H9 (cell line): ENCODE results near the gene ATP1A4. TPM values are rescaled to one million over a fixed set of nuclear protein-coding genes. Genes with fewer than 3 reads are reported as not detected.

Experiments
- DNase-seq: peaks from one replicate; pipeline ENCODE4 v3.0.0-alpha.2; 2017
- H2AFZ ChIP-seq: one replicate; pipeline ENCODE4 v1.6.1; 2013; ENCODE audit warnings: mild to moderate bottlenecking, low read length, control low read depth, moderate library complexity
- H2AK5ac ChIP-seq: 2 replicates; pipeline ENCODE4 v1.6.1; 2013; ENCODE audit warnings: low read length, control low read depth, mixed read lengths; ENCODE audit not compliant: insufficient read length
- H2BK120ac ChIP-seq: one replicate; pipeline ENCODE4 v1.6.1; 2013; ENCODE audit warnings: low read depth, mild to moderate bottlenecking, low read length, control low read depth, inconsistent platforms; ENCODE audit not compliant: poor library complexity, severe bottlenecking
- H2BK12ac ChIP-seq: 2 replicates; pipeline ENCODE4 v1.6.1; 2013; ENCODE audit warnings: low read length, control low read depth, mixed read lengths, low read depth; ENCODE audit not compliant: insufficient read length
- H2BK15ac ChIP-seq: 2 replicates; pipeline ENCODE4 v1.6.1; 2013; ENCODE audit warnings: low read depth, low read length, control low read depth
- H2BK20ac ChIP-seq: one replicate; pipeline ENCODE4 v1.6.1; 2013; ENCODE audit warnings: low read depth, mild to moderate bottlenecking, low read length, control low read depth, inconsistent platforms; ENCODE audit not compliant: poor library complexity, severe bottlenecking
- H2BK5ac ChIP-seq: 2 replicates; pipeline ENCODE4 v1.6.1; 2013; ENCODE audit warnings: low read length, control low read depth, mixed read lengths; ENCODE audit not compliant: insufficient read length
- H3K14ac ChIP-seq: 2 replicates; pipeline ENCODE4 v1.6.1; 2013; ENCODE audit warnings: low read length, control low read depth; ENCODE audit not compliant: insufficient read depth
- H3K18ac ChIP-seq: 2 replicates; pipeline ENCODE4 v1.6.1; 2013; ENCODE audit warnings: low read depth, mild to moderate bottlenecking, mixed read lengths, low read length, control low read depth; ENCODE audit not compliant: insufficient read length
- H3K23ac ChIP-seq: 2 replicates; pipeline ENCODE4 v1.6.1; 2013; ENCODE audit warnings: low read length, control low read depth, mixed read lengths, low read depth; ENCODE audit not compliant: insufficient read length
- H3K23me2 ChIP-seq: 2 replicates; pipeline ENCODE4 v1.6.1; 2013; ENCODE audit warnings: low read depth, mild to moderate bottlenecking, mixed read lengths, low read length, control low read depth; ENCODE audit not compliant: insufficient read length, poor library complexity, severe bottlenecking
- H3K27ac ChIP-seq: 2 replicates; pipeline ENCODE4 v1.5.1; 2013; ENCODE audit warnings: low read length, control low read depth, mixed read lengths, low read depth; ENCODE audit not compliant: insufficient read length
- H3K27me3 ChIP-seq: 2 replicates; pipeline ENCODE4 v1.6.1; 2013; ENCODE audit warnings: low read length, control low read depth, inconsistent platforms; ENCODE audit not compliant: insufficient read depth
- H3K4ac ChIP-seq: 2 replicates; pipeline ENCODE4 v1.6.1; 2013; ENCODE audit warnings: low read depth, mild to moderate bottlenecking, control low read depth, inconsistent platforms, low read length, moderate library complexity
- H3K4me1 ChIP-seq: 2 replicates; pipeline ENCODE4 v1.6.1; 2013; ENCODE audit warnings: low read length, control low read depth, inconsistent platforms; ENCODE audit not compliant: insufficient read depth
- H3K4me2 ChIP-seq: 2 replicates; pipeline ENCODE4 v1.6.1; 2013; ENCODE audit warnings: low read length, control low read depth, mixed read lengths; ENCODE audit not compliant: insufficient read length, insufficient read depth
- H3K56ac ChIP-seq: 2 replicates; pipeline ENCODE4 v1.6.1; 2013; ENCODE audit warnings: low read depth, mild to moderate bottlenecking, mixed read lengths, low read length, control low read depth; ENCODE audit not compliant: insufficient read length
- H3K79me1 ChIP-seq: 2 replicates; pipeline ENCODE4 v1.6.1; 2013; ENCODE audit warnings: low read depth, mild to moderate bottlenecking, moderate library complexity, low read length, control low read depth, inconsistent platforms; ENCODE audit not compliant: insufficient read depth, poor library complexity, severe bottlenecking
- H3K79me2 ChIP-seq: 2 replicates; pipeline ENCODE4 v1.6.1; 2013; ENCODE audit warnings: low read length, control low read depth, inconsistent platforms; ENCODE audit not compliant: insufficient read depth
- H3K9ac ChIP-seq: 2 replicates; pipeline ENCODE4 v1.6.1; 2013; ENCODE audit warnings: low read length, control low read depth, mixed read lengths; ENCODE audit not compliant: insufficient read length; ENCODE audit errors: extremely low read depth
- H3K9me3 ChIP-seq: one replicate; pipeline ENCODE4 v1.6.1; 2013; ENCODE audit warnings: low read depth, low read length, inconsistent platforms; ENCODE audit not compliant: control insufficient read depth
- H3T11ph ChIP-seq: one replicate; pipeline ENCODE4 v1.6.1; 2013; ENCODE audit warnings: mild to moderate bottlenecking, low read length, control low read depth, inconsistent platforms
- H4K20me1 ChIP-seq: one replicate; pipeline ENCODE4 v1.6.1; 2013; ENCODE audit not compliant: control insufficient read depth, insufficient read length, insufficient read depth
- H4K5ac ChIP-seq: 2 replicates; pipeline ENCODE4 v1.6.1; 2013; ENCODE audit warnings: low read depth, mild to moderate bottlenecking, mixed read lengths, low read length, control low read depth; ENCODE audit not compliant: insufficient read length
- H4K8ac ChIP-seq: replicated peaks from 2 replicates; pipeline ENCODE4 v1.6.1; 2013; ENCODE audit warnings: low read length, control low read depth, mixed read lengths, low read depth; ENCODE audit not compliant: insufficient read length
- H4K91ac ChIP-seq: 2 replicates; pipeline ENCODE4 v1.6.1; 2013; ENCODE audit warnings: low read depth, mild to moderate bottlenecking, moderate library complexity, mixed read lengths, low read length, control low read depth; ENCODE audit not compliant: insufficient read length
- H3K27ac Mint-ChIP-seq, 3 experiments: 2 replicates in 2 of 3; 3 replicates in 1 of 3; pipeline ENCODE4 v1.8.0; 2020 to 2021; ENCODE audit warnings: mixed read lengths in 3 of 3, mild to moderate bottlenecking in 1 of 3, moderate library complexity in 1 of 3
- H3K27me3 Mint-ChIP-seq: 2 replicates; pipeline ENCODE4 v1.8.0; 2021; ENCODE audit warnings: low read depth, mild to moderate bottlenecking, moderate library complexity, mixed read lengths
- H3K36me3 Mint-ChIP-seq, 3 experiments: 2 replicates in 2 of 3; 3 replicates in 1 of 3; pipeline ENCODE4 v1.8.0; 2020 to 2021; ENCODE audit warnings: low read depth in 3 of 3, mixed read lengths in 3 of 3; ENCODE audit not compliant: insufficient read depth in 1 of 3
- H3K4me1 Mint-ChIP-seq, 2 experiments: 2 replicates each; pipeline ENCODE4 v1.8.0; 2020; ENCODE audit warnings: mixed read lengths in 2 of 2
- H3K4me3 Mint-ChIP-seq, 2 experiments: 2 replicates in 1 of 2; 3 replicates in 1 of 2; pipeline ENCODE4 v1.8.0; 2020 to 2021; ENCODE audit warnings: mild to moderate bottlenecking in 2 of 2, mixed read lengths in 2 of 2, moderate library complexity in 1 of 2
- H3K9me3 Mint-ChIP-seq, 2 experiments: 2 replicates in 1 of 2; 3 replicates in 1 of 2; pipeline ENCODE4 v1.8.0; 2020; ENCODE audit warnings: mild to moderate bottlenecking in 2 of 2, mixed read lengths in 2 of 2, moderate library complexity in 1 of 2
- CTCF ChIP-seq: fragments of 200-600 bp; sonication (generic); conservative IDR thresholded peaks from 3 replicates; pipeline ENCODE4 v1.8.0; 2021; ENCODE audit warnings: antibody characterized with exemption, mild to moderate bottlenecking
- WGBS: extraction: QIAGEN DNeasy Blood & Tissue Kit; methylation state at CpG from one replicate; pipeline ENCODE4 v1.1.7; 2013; ENCODE audit warnings: missing lambda C conversion rate, low lambda C conversion rate, mixed read lengths; ENCODE audit not compliant: insufficient read length; ENCODE audit errors: extremely low coverage; 5-methylcytosine and 5-hydroxymethylcytosine counted together
- total RNA-seq: library from RNA; stranded (reverse); gene quantifications from 2 replicates; pipeline ENCODE4 v1.2.1, GENCODE V29; 2021

ATP1A4 gene
- total RNA-seq, 1 experiment from 2014 or later: 0.20 TPM

GRCh38 chr1:160177231-160177630, 25.8 kb downstream of the ATP1A4 start:
- Histone ChIP-seq H2BK15ac (no peak overlapping the region), H3K27me3 (no peaks in the 10 kb centered on the region), H3K18ac (no peak overlapping the region), H3K9me3 (no peaks in the 10 kb centered on the region), H2AFZ (no peak overlapping the region), H3K27ac (no peak overlapping the region), H2BK12ac (no peak overlapping the region), H3K79me1 (no peaks in the 10 kb centered on the region), H2BK120ac (no peak overlapping the region), H4K91ac (no peak overlapping the region), H2BK5ac (no peak overlapping the region), H3K14ac (no peak overlapping the region), H4K5ac (no peak overlapping the region), H3T11ph (no peak overlapping the region), H3K4me2 (no peak overlapping the region), H3K9ac (no peak overlapping the region), H3K23me2 (no peaks in the 10 kb centered on the region), H3K56ac (no peak overlapping the region), H2BK20ac (no peak overlapping the region), H3K23ac (no peak overlapping the region), H3K79me2 (no peaks in the 10 kb centered on the region), H4K8ac (no peak overlapping the region), H2AK5ac (no peak overlapping the region), H3K4me1 (peaks cover 7% of the 10 kb centered on the region), H4K20me1 (no peaks in the 10 kb centered on the region), H3K4ac (no peak overlapping the region)
- TF ChIP-seq CTCF: no peak
- Mint-ChIP-seq H3K4me1 (peaks cover 19 to 23% of the 10 kb centered on the region in 2 experiments), H3K4me3 (no peak overlapping the region), H3K36me3 (peaks cover 0 to 3% (median 0%) of the 10 kb centered on the region in 3 experiments; a peak in 2 of 7 replicates), H3K9me3 (no peaks in the 10 kb centered on the region), H3K27me3 (peaks cover 36% of the 10 kb centered on the region), H3K27ac (peak overlapping the region; percentile 8 to 50 (median 15); a peak in 4 of 7 replicates)
- no peak for DNase-seq
- no CpG with 5 or more reads among the region's 2 CpGs for WGBS
